ENCODE data around the gene INO80.

INO80 gene

DNA sequence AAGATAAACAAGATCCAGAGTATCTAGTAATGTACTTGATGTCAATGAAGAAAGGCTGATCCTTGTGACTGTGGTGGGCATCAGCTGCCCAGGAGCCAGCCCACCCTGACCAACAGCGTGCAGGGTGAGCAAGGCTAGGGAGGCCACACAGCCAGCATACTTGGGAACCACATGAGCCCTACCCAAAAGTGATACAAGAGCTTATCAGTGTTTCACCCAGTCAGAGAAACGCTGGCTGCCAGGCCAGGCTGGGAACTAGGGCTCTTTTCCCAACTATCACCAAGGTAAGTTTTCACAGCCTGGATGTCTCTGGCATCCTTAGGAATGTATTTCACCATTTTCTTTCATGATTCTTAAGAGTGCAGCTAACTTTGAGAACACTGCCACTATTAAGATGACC is 137.9 kb downstream of the INO80 start:
- no peak overlapping the region for H3K27ac ChIP-seq
- TF ChIP-seq, protein P1, sequence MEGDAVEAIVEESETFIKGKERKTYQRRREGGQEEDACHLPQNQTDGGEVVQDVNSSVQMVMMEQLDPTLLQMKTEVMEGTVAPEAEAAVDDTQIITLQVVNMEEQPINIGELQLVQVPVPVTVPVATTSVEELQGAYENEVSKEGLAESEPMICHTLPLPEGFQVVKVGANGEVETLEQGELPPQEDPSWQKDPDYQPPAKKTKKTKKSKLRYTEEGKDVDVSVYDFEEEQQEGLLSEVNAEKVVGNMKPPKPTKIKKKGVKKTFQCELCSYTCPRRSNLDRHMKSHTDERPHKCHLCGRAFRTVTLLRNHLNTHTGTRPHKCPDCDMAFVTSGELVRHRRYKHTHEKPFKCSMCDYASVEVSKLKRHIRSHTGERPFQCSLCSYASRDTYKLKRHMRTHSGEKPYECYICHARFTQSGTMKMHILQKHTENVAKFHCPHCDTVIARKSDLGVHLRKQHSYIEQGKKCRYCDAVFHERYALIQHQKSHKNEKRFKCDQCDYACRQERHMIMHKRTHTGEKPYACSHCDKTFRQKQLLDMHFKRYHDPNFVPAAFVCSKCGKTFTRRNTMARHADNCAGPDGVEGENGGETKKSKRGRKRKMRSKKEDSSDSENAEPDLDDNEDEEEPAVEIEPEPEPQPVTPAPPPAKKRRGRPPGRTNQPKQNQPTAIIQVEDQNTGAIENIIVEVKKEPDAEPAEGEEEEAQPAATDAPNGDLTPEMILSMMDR (conservative IDR thresholded peaks at IDR 0.05) = no peak
- TF ChIP-seq ZFX (IDR thresholded peaks at IDR 0.05) = no peak

DNA sequence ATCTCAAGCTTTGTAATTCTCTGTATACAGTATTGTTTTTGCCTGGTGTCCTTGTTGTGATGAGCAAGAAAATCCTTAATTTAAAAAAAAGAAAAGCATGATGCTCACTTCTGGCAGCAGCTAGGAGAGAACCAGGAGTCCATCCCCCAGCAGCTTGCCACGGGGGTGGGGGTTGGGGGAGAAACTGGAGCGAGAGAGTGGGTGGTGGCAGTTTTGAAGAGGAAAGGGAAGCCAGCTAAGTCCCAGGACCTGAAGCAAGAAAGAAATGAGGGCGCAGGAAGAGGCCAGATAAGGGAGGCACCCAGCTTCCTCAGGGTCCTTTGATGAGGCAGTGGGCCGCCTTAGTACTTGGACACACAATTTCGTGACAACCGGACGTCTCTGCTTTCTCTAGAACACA is 139.3 kb downstream of the INO80 start:
- H3K27ac ChIP-seq = no peak overlapping the region
- TF ChIP-seq, protein P1 (conservative IDR thresholded peaks at IDR 0.05) = no peak

DNA sequence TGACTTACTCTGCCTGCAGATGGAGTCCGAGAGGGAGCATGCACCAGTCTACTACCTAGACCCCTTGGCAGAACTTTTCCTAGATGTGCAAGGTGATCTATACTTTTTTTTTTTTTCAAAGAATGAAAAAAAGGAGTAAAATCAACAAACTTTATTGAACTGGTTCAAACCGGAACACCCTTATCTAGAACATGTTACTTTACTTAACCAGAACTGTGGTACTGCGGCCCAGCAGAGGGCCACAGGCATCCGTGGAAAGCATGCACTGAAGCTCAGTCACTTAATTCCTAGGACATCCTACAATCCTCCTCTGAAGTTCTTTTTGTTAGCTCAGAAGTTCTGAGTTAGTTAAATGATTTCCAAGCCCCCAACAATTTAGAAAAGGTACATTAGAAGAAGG is 141.2 kb downstream of the INO80 start:
- no peak for TF ChIP-seq ZFX (IDR thresholded peaks at IDR 0.05)
- TF ChIP-seq, protein P1 (conservative IDR thresholded peaks at IDR 0.05) = no peak
- no peak overlapping the region for H3K27ac ChIP-seq

DNA sequence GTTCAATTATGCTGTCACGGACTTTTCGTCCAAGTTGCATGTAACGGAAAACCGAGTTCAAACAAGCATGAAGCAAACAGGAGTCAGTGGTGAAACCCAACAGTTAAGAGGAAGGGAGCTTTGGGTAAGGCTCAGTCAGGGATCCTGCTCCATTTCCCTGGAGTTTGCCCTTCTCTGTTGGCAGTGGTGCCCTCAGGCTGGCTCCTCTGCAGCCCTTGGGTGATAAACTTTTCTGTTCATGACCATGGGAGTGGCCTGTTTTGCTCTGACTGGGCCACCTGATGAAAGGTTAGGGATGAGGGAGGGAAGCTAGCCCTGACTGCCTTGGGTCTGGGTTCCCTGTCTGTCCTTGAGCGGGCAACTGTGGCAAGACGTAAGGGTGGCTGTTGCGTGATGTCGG is 146.7 kb downstream of the INO80 start:
- H3K27ac ChIP-seq = no peak overlapping the region
- TF ChIP-seq, protein P1 (conservative IDR thresholded peaks at IDR 0.05) = no peak
- no peak for TF ChIP-seq ZFX (IDR thresholded peaks at IDR 0.05)

DNA sequence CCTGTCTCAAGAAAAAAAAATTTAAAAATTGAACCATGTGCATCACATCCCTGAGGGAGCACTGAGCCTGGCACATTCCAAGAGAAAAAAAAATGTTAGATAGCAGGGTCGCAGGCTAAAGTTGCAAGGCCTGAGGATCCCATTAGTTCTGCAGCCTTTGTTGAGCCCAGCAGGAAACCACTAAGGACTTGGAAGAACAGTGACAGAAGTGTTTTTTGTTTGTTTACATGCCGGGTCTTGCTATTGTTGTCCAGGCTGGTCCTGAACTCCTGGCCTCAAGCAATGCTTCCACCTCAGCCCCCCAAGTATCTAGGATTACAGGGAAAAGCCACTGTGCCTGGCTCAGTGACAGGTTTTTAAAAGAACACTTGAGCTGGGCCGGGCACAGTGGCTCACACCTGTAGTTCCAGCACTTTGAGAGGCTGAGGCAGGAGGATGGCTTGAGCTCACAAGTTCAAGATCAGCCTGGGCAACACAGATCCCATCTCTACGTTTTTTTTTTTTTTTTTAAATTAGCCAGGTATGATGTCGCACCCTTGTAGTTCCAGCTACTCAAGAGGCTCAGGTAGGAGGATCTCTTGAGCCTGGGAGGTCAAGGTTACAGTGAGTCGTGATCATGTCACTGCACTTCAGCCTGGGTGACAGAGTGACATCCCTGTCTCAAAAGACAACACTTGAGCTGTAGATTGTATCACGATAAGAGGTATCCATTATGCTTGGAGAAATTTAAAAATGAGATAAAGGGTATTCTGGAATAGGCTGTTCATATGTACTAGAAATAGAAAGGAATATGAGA is 147.6 kb downstream of the INO80 start:
- TF ChIP-seq, protein P1 (conservative IDR thresholded peaks at IDR 0.05) = no peak
- H3K27ac ChIP-seq = no peak overlapping the region

DNA sequence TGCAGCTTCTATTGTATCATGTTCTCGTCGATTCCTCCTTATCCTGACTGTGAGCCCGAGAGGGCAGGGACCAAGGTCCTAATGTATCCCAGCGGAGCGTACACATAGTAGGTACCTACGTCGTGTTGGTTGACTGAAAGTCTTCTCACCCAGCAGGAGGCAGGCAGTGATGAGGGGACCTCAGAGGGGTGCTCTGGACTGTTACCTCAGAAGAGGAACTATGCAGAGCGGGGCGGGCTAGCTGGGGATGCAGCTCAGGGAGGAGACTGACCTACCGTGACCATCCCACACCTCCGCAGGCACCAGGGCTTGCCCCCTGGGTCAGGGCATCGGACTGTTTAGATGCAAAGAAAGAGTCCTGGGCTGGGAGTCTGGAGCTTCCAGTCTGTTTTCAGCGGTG is 151.4 kb downstream of the INO80 start:
- H3K27ac ChIP-seq = no peak overlapping the region
- TF ChIP-seq, protein P1 (conservative IDR thresholded peaks at IDR 0.05) = no peak
- no peak for TF ChIP-seq ZFX (IDR thresholded peaks at IDR 0.05)

DNA sequence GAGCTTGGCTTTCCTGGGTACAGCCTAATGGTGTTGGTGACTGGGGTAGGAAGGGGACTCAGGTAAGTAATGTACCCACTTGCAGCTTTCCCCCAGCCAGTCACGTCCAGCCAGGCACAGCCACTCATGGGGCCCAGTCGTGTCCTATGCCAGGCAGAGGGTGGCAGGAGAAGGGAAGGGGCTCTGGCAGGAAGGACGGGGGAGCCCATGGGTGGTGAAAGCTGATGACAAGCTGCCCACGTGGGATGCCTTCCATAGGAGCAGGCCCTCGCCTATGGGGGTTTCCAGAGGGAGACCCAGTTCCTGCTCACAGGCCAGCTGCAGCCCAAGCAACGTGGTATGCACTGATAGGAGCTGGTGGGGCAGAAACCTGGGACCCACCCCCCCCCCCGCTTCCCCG is 152.1 kb downstream of the INO80 start:
- TF ChIP-seq ZFX (IDR thresholded peaks at IDR 0.05) = no peak
- TF ChIP-seq, protein P1 (conservative IDR thresholded peaks at IDR 0.05) = no peak
- no peak overlapping the region for H3K27ac ChIP-seq

Data from C4-2B (cell line).